ENCODE results near the gene SH3RF3.

SH3RF3 gene

GRCh38 chr2:109081374-109081773, 47.6 kb upstream of the SH3RF3 start:
- no peak for TF ChIP-seq FOXP2 (optimal IDR thresholded peaks at IDR 0.05; ENCODE audit: borderline replicate concordance, extremely low read depth, extremely low read length, insufficient read depth)
- TF ChIP-seq SIN3A (IDR thresholded peaks at IDR 0.05; ENCODE audit: borderline replicate concordance, insufficient read depth, low read length), result no peak
- no peak for TF ChIP-seq POLR2AphosphoS5 (IDR thresholded peaks at IDR 0.05; ENCODE audit: low read depth, low read length)
- TF ChIP-seq TAF1 (IDR thresholded peaks at IDR 0.05; ENCODE audit: borderline replicate concordance, insufficient read depth, low read length), result no peak
- TF ChIP-seq, protein P1, sequence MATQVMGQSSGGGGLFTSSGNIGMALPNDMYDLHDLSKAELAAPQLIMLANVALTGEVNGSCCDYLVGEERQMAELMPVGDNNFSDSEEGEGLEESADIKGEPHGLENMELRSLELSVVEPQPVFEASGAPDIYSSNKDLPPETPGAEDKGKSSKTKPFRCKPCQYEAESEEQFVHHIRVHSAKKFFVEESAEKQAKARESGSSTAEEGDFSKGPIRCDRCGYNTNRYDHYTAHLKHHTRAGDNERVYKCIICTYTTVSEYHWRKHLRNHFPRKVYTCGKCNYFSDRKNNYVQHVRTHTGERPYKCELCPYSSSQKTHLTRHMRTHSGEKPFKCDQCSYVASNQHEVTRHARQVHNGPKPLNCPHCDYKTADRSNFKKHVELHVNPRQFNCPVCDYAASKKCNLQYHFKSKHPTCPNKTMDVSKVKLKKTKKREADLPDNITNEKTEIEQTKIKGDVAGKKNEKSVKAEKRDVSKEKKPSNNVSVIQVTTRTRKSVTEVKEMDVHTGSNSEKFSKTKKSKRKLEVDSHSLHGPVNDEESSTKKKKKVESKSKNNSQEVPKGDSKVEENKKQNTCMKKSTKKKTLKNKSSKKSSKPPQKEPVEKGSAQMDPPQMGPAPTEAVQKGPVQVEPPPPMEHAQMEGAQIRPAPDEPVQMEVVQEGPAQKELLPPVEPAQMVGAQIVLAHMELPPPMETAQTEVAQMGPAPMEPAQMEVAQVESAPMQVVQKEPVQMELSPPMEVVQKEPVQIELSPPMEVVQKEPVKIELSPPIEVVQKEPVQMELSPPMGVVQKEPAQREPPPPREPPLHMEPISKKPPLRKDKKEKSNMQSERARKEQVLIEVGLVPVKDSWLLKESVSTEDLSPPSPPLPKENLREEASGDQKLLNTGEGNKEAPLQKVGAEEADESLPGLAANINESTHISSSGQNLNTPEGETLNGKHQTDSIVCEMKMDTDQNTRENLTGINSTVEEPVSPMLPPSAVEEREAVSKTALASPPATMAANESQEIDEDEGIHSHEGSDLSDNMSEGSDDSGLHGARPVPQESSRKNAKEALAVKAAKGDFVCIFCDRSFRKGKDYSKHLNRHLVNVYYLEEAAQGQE (IDR thresholded peaks at IDR 0.05; ENCODE audit: insufficient read depth in 1 of 2, low read depth in 2 of 2, low read length in 2 of 2), result no peak

DNA sequence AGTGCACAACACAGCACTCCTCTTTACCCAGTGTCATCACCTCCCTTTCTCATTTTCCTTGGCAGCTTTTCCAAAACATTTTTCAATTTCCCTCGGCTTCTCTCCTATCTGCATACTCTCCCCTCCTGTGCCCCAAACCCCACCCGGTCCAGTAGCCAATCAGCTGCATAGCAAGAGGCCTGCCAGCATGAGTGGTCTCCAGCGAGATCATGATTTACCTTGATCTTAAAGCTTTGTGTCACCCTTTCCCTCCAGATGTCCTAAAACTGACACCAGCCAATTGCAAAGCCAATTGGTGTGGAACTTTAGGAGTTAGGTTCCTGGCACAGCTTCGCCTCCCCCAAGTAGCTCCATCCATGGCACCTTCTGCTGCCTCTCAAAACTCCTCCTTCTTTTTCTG, 45.2 kb upstream of the SH3RF3 start:
- TF ChIP-seq FOXP2 (optimal IDR thresholded peaks at IDR 0.05; ENCODE audit: borderline replicate concordance, extremely low read depth, extremely low read length, insufficient read depth) (no peak), TAF1 (IDR thresholded peaks at IDR 0.05; ENCODE audit: borderline replicate concordance, insufficient read depth, low read length) (no peak), POLR2AphosphoS5 (IDR thresholded peaks at IDR 0.05; ENCODE audit: low read depth, low read length) (no peak)
- TF ChIP-seq, protein P1 (IDR thresholded peaks at IDR 0.05; ENCODE audit: insufficient read depth in 1 of 2, low read depth in 2 of 2, low read length in 2 of 2), result no peak

- TF ChIP-seq TAF1 (IDR thresholded peaks at IDR 0.05; ENCODE audit: borderline replicate concordance, insufficient read depth, low read length) (no peak), SIN3A (IDR thresholded peaks at IDR 0.05; ENCODE audit: borderline replicate concordance, insufficient read depth, low read length) (no peak), POLR2AphosphoS5 (IDR thresholded peaks at IDR 0.05; ENCODE audit: low read depth, low read length) (no peak)
Measured at GRCh38 chr2:109084341-109084740, 44.7 kb upstream of the SH3RF3 start.

- no peak for TF ChIP-seq POLR2AphosphoS5 (IDR thresholded peaks at IDR 0.05; ENCODE audit: low read depth, low read length)
- TF ChIP-seq TAF1 (IDR thresholded peaks at IDR 0.05; ENCODE audit: borderline replicate concordance, insufficient read depth, low read length), result no peak
- TF ChIP-seq, protein P1 (IDR thresholded peaks at IDR 0.05; ENCODE audit: insufficient read depth in 1 of 2, low read depth in 2 of 2, low read length in 2 of 2), result no peak
- TF ChIP-seq FOXP2 (optimal IDR thresholded peaks at IDR 0.05; ENCODE audit: borderline replicate concordance, extremely low read depth, extremely low read length, insufficient read depth), result no peak
- TF ChIP-seq SIN3A (IDR thresholded peaks at IDR 0.05; ENCODE audit: borderline replicate concordance, insufficient read depth, low read length), result no peak
Measured at GRCh38 chr2:109085912-109086742, 42.9 kb upstream of the SH3RF3 start.

GRCh38 chr2:109086743-109087020, 42.3 kb upstream of the SH3RF3 start:
- TF ChIP-seq SIN3A (IDR thresholded peaks at IDR 0.05; ENCODE audit: borderline replicate concordance, insufficient read depth, low read length) (no peak), POLR2AphosphoS5 (IDR thresholded peaks at IDR 0.05; ENCODE audit: low read depth, low read length) (no peak), TAF1 (IDR thresholded peaks at IDR 0.05; ENCODE audit: borderline replicate concordance, insufficient read depth, low read length) (no peak), FOXP2 (optimal IDR thresholded peaks at IDR 0.05; ENCODE audit: borderline replicate concordance, extremely low read depth, extremely low read length, insufficient read depth) (no peak)
- TF ChIP-seq, protein P1 (IDR thresholded peaks at IDR 0.05; ENCODE audit: insufficient read depth in 1 of 2, low read depth in 2 of 2, low read length in 2 of 2), result no peak
